ENCODE data around the gene CFAP99. TPM values are rescaled to one million over a fixed set of nuclear protein-coding genes. Genes with fewer than 3 reads are reported as not detected.

Gene CFAP99
- total RNA-seq, 6 experiments from 2014 or later, result not detected

DNA sequence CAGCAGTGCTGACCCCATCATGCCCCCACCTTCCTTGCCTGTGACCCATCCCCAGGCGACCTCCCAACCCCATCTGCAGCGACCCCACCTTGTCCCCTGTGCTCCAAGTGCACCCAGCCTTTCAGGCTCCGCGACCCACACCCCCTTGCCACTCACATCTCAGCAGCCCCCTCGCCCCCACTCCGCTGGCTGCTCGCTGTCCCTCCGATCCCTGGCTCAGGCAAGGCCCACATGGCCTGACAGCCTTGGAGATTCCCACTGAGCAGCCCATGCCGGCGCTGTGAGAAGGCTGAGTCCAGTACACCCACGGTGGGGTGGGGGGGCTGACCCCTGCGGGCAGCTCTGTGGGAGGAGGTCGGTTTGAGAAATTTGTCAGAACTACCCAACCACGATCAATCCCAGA lies 9.4 kb upstream of the CFAP99 start:
- no peak for DNase-seq
- no peaks in the 10 kb centered on the region for H3K9me3 Mint-ChIP-seq
- peaks cover 24% of the 10 kb centered on the region for H3K4me1 Mint-ChIP-seq (ENCODE audit: low read depth)
- no peaks in the 10 kb centered on the region for H3K36me3 Mint-ChIP-seq (ENCODE audit: low read depth)
- TF ChIP-seq, protein P1, sequence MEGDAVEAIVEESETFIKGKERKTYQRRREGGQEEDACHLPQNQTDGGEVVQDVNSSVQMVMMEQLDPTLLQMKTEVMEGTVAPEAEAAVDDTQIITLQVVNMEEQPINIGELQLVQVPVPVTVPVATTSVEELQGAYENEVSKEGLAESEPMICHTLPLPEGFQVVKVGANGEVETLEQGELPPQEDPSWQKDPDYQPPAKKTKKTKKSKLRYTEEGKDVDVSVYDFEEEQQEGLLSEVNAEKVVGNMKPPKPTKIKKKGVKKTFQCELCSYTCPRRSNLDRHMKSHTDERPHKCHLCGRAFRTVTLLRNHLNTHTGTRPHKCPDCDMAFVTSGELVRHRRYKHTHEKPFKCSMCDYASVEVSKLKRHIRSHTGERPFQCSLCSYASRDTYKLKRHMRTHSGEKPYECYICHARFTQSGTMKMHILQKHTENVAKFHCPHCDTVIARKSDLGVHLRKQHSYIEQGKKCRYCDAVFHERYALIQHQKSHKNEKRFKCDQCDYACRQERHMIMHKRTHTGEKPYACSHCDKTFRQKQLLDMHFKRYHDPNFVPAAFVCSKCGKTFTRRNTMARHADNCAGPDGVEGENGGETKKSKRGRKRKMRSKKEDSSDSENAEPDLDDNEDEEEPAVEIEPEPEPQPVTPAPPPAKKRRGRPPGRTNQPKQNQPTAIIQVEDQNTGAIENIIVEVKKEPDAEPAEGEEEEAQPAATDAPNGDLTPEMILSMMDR (IDR thresholded peaks at IDR 0.05), result no peak
- H3K27me3 Mint-ChIP-seq (ENCODE audit: insufficient read depth), result peaks cover 15% of the 10 kb centered on the region
- H3K4me3 Mint-ChIP-seq, result no peak overlapping the region
- H3K27ac Mint-ChIP-seq, result no peak overlapping the region

DNA sequence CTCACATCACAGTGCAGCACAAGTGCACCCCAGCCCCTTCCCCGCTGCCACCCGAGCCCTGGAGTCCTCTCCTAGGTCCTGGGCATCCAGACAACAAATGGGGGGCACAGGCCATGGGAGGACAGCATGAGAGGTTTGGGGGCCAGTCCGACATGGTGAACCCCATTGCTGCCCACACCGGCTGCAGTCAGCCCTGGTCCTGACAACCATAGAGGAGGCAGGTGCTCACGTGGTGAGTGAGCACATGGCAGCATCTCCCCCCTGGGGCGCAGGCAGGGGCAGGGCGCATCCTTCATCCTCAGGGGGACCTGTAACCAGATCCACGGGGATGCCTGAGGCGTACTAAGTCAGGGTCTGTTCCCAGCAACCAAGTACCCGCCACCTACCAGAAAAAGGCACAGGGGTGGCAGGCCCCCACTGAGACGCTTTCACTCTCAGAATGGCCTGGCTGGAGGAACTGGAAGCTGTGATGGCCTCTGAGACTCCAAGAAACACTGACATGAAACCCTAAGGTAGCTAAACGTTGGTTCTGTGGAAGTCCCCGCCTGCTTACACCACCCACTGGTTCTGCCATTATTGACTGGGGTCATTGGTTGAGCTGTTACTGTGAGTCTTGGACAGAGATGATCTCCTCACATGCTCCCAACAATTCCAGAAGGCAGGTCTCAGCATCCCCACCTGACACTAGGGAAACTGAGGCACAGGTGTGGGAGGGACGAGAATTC lies 6.8 kb upstream of the CFAP99 start:
- H3K27me3 Mint-ChIP-seq (ENCODE audit: insufficient read depth), result peaks cover 19% of the 10 kb centered on the region

DNA sequence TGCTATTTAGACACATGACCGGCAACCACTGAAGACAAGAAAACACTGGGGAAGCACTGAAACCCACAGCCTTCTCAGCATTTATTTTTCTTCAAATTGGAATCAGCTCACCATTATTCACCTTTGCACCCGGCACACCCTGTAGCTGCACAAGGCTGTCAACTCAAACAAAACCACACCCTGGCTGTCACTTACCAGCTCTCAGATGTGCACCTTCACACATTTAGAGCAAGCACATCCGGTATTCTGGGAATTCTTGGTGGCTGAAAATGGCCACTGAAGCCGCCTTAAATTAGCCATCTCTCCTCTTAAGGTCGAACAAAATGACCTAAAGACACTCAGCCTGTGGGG lies 6.2 kb upstream of the CFAP99 start:
- peak overlapping the region; percentile 97 for H3K27ac Mint-ChIP-seq
- peaks cover 17% of the 10 kb centered on the region for H3K27me3 Mint-ChIP-seq (ENCODE audit: insufficient read depth)
- H3K36me3 Mint-ChIP-seq (ENCODE audit: low read depth), result no peaks in the 10 kb centered on the region
- no peak for DNase-seq
- TF ChIP-seq, protein P1 (IDR thresholded peaks at IDR 0.05), result no peak
- H3K9me3 Mint-ChIP-seq, result no peaks in the 10 kb centered on the region
- H3K4me1 Mint-ChIP-seq (ENCODE audit: low read depth), result peaks cover 27% of the 10 kb centered on the region
- peak overlapping the region; percentile 86 for H3K4me3 Mint-ChIP-seq

More for the DNA sequence above, 6.8 kb upstream of the CFAP99 start:
- DNase-seq, result no peak
- Mint-ChIP-seq H3K9me3 (no peaks in the 10 kb centered on the region), H3K36me3 (ENCODE audit: low read depth) (no peaks in the 10 kb centered on the region), H3K4me1 (ENCODE audit: low read depth) (peaks cover 27% of the 10 kb centered on the region), H3K4me3 (peak overlapping the region; percentile 86), H3K27ac (peak overlapping the region; percentile 97)
- TF ChIP-seq, protein P1 (IDR thresholded peaks at IDR 0.05), result no peak

DNA sequence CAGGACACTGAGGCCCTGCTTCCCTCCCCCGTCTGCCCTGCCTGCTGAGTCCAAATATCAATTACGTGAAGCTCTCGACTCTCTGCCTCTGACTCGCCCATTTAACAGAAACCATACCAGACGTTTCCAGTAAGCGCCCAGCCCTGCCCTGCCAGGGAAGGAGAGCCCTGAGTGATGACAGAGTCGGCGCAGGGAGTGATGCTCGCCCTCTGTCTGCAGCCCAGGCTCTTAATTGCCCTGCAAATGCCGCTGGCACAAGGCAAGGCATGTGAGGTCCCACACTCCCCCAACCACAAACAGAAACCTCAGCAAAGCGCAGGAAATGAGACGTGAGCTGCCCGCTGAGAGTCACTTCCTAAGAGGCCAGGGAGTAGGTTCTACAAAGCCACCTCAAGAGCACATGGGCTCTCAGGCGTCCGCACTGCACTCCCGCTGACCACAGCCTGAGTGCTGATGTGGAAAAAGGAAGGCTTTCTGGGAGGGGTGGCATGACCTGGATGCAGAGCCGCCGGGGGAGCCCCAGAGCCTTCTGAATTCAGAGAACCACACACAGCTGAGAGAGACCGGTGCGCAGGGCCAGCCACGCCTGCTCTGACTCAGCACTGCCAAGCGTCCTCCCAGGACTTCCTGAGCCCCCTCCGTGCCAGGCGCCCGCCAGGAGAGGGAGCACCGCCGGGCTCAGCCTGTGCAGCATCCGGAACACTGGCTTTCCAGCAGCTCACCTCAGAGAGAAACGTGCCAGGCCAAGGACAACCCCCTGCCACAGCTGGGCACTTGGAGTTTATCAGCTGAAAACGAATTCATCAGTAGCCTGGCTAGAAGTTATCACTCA lies 5.7 kb upstream of the CFAP99 start:
- peaks cover 27% of the 10 kb centered on the region for H3K4me1 Mint-ChIP-seq (ENCODE audit: low read depth)
- H3K4me3 Mint-ChIP-seq, result peak overlapping the region; percentile 86

DNA sequence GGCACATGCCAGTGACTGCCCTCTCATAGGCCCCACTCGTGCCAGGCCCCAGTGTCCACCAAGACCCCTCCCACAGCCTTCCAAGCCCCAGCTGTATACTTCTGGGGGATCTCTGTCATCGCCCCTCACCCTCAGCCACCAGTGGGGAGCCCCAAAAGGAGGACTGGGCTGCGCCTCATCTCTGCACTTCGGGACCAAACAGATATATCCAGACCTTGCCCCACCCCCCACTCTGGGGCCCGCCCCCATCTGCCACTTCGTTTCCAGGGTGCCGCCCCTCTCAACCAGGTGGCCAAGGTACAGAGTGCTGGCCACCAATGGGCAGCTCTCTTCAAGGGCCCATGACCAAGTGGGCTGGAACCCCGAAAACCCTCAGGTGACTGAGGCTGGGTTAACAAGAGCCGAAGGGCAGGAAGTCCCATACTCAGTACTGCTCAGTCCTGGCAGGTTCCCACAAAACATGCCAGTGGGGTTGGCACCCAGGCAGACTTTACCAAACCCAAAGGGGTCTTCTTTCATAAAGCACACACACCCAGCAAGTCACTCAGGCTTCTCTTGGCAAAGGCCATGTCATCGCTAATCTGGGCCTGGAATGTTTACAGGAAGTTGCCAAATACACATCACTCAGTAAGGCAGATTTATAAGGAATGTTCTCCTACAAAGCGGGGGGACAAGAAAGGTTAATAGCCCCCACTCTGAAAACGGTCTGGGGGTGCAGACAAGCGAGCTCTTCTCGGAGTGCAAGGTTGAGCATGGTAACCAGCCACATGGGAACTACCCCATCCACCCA lies 4.7 kb upstream of the CFAP99 start:
- Mint-ChIP-seq H3K4me1 (ENCODE audit: low read depth) (peaks cover 29% of the 10 kb centered on the region), H3K27ac (peak overlapping the region; percentile 97), H3K9me3 (no peaks in the 10 kb centered on the region), H3K27me3 (ENCODE audit: insufficient read depth) (peaks cover 16% of the 10 kb centered on the region), H3K4me3 (peak overlapping the region; percentile 86; the same call in 1 of the 2 replicates), H3K36me3 (ENCODE audit: low read depth) (no peaks in the 10 kb centered on the region)
- no peak for DNase-seq
- TF ChIP-seq, protein P1 (IDR thresholded peaks at IDR 0.05), result no peak

More for the DNA sequence above, 5.7 kb upstream of the CFAP99 start:
- no peaks in the 10 kb centered on the region for H3K36me3 Mint-ChIP-seq (ENCODE audit: low read depth)
- H3K27ac Mint-ChIP-seq, result peak overlapping the region; percentile 97
- H3K9me3 Mint-ChIP-seq, result no peaks in the 10 kb centered on the region
- TF ChIP-seq, protein P1 (IDR thresholded peaks at IDR 0.05), result peak; percentile 73
- H3K27me3 Mint-ChIP-seq (ENCODE audit: insufficient read depth), result peaks cover 17% of the 10 kb centered on the region
- DNase-seq, result peak; percentile 95
